Trophoblast cell (in vitro differentiated cells and primary cell): ENCODE results near the gene PSORS1C2.

ENCODE experiments used
- DNase-seq, 2 donors: peaks; one replicate each; pipeline ENCODE4 v3.0.0-alpha.2; 2016
- H2AFZ ChIP-seq: 2 replicates; pipeline ENCODE4 v1.6.1; 2013; ENCODE audit warnings: low read length, moderate library complexity, mild to moderate bottlenecking; ENCODE audit not compliant: insufficient read depth, poor library complexity
- H2AK5ac ChIP-seq: 2 replicates; pipeline ENCODE4 v1.6.1; 2013; ENCODE audit warnings: mild to moderate bottlenecking, low read length
- H2BK120ac ChIP-seq: 2 replicates; pipeline ENCODE4 v1.6.1; 2013; ENCODE audit warnings: low read length, mild to moderate bottlenecking, moderate library complexity; ENCODE audit not compliant: insufficient read depth, poor library complexity
- H2BK12ac ChIP-seq: 2 replicates; pipeline ENCODE4 v1.6.1; 2013; ENCODE audit warnings: mild to moderate bottlenecking, low read length, moderate library complexity
- H2BK5ac ChIP-seq: 2 replicates; pipeline ENCODE4 v1.6.1; 2013; ENCODE audit warnings: low read length, low read depth, moderate library complexity, mild to moderate bottlenecking; ENCODE audit not compliant: poor library complexity
- H3K14ac ChIP-seq: 2 replicates; pipeline ENCODE4 v1.6.1; 2013; ENCODE audit warnings: mild to moderate bottlenecking, low read length
- H3K18ac ChIP-seq: 2 replicates; pipeline ENCODE4 v1.6.1; 2013; ENCODE audit warnings: mild to moderate bottlenecking, low read length
- H3K23ac ChIP-seq: 2 replicates; pipeline ENCODE4 v1.6.1; 2013; ENCODE audit warnings: low read length
- H3K27ac ChIP-seq: 2 replicates; pipeline ENCODE4 v1.5.1; 2013; ENCODE audit warnings: low read depth, mild to moderate bottlenecking, inconsistent platforms, low read length, moderate library complexity
- H3K27me3 ChIP-seq: 2 replicates; pipeline ENCODE4 v1.6.1; 2013; ENCODE audit warnings: inconsistent platforms, mild to moderate bottlenecking, low read length, moderate library complexity; ENCODE audit not compliant: insufficient read depth
- H3K36me3 ChIP-seq, 2 experiments: 1 replicate in 1 of 2; 2 replicates in 1 of 2; pipeline ENCODE4 v1.6.1; 2013; ENCODE audit warnings: low read length in 2 of 2, mild to moderate bottlenecking in 2 of 2, moderate library complexity in 1 of 2; ENCODE audit not compliant: insufficient read depth in 2 of 2, control insufficient read depth in 1 of 2
- H3K4ac ChIP-seq: 2 replicates; pipeline ENCODE4 v1.6.1; 2013; ENCODE audit warnings: low read depth, mild to moderate bottlenecking, low read length, moderate library complexity
- H3K4me1 ChIP-seq, 2 experiments: 1 replicate in 1 of 2; 2 replicates in 1 of 2; pipeline ENCODE4 v1.6.1; 2013; ENCODE audit warnings: low read length in 2 of 2, mild to moderate bottlenecking in 2 of 2, moderate library complexity in 1 of 2; ENCODE audit not compliant: insufficient read depth in 2 of 2, control insufficient read depth in 1 of 2
- H3K4me2 ChIP-seq: 2 replicates; pipeline ENCODE4 v1.6.1; 2013; ENCODE audit warnings: inconsistent platforms, mild to moderate bottlenecking, low read length, moderate library complexity
- H3K4me3 ChIP-seq: 2 replicates; pipeline ENCODE4 v1.5.1; 2013; ENCODE audit warnings: mild to moderate bottlenecking, low read depth, low read length, inconsistent platforms
- H3K79me1 ChIP-seq: one replicate; pipeline ENCODE4 v1.6.1; 2013; ENCODE audit warnings: low read length
- H3K79me2 ChIP-seq: 2 replicates; pipeline ENCODE4 v1.6.1; 2013; ENCODE audit warnings: low read length, mild to moderate bottlenecking; ENCODE audit not compliant: control insufficient read depth, insufficient read depth, poor library complexity
- H3K9ac ChIP-seq: 2 replicates; pipeline ENCODE4 v1.6.1; 2013; ENCODE audit warnings: mild to moderate bottlenecking, low read length
- H3K9me3 ChIP-seq: 2 replicates; pipeline ENCODE4 v1.6.1; 2013; ENCODE audit warnings: low read depth, mild to moderate bottlenecking, control low read depth, inconsistent platforms, low read length; ENCODE audit not compliant: insufficient read depth
- H4K12ac ChIP-seq: 2 replicates; pipeline ENCODE4 v1.6.1; 2013; ENCODE audit warnings: low read depth, mild to moderate bottlenecking, low read length, moderate library complexity
- H4K8ac ChIP-seq: 2 replicates; pipeline ENCODE4 v1.6.1; 2013; ENCODE audit warnings: low read depth, mild to moderate bottlenecking, low read length, moderate library complexity
- H4K91ac ChIP-seq: one replicate; pipeline ENCODE4 v1.6.1; 2013; ENCODE audit warnings: low read depth, mild to moderate bottlenecking, low read length, moderate library complexity
- WGBS: extraction: QIAGEN DNeasy Blood & Tissue Kit; methylation state at CpG from one replicate; pipeline ENCODE4 v1.1.7; 2013; ENCODE audit warnings: missing lambda C conversion rate; ENCODE audit not compliant: insufficient read length, insufficient coverage; ENCODE audit errors: extremely low coverage; 5-methylcytosine and 5-hydroxymethylcytosine counted together

PSORS1C2 gene

DNA sequence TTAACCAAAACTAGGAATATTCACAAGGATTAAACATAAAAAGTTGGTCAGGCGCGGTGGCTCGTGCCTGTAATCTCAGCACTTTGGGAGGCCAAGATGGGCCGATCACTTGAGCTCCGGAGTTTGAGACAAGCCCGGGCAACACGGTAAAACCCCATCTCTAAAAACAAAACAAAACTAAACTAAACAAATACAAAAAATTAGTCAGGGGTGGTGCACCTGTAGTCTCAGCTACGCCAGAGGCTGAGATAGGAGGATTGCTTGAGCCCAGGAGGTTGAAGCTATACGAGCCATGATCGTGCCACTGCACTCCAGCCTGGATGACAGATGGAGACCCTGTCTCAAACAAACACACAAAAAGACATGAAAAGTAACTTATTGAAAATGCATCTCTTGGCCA lies 3.2 kb downstream of the PSORS1C2 start:
- Histone ChIP-seq H2AK5ac (no peak overlapping the region), H3K23ac (no peak overlapping the region), H3K27ac (no peak overlapping the region), H3K9me3 (no peaks in the 10 kb centered on the region), H3K27me3 (no peaks in the 10 kb centered on the region), H3K4ac (no peak overlapping the region), H3K79me2 (no peaks in the 10 kb centered on the region), H3K14ac (no peak overlapping the region), H4K12ac (no peak overlapping the region), H2BK12ac (no peak overlapping the region), H3K79me1 (no peaks in the 10 kb centered on the region), H3K9ac (no peak overlapping the region), H2BK120ac (no peak overlapping the region), H2AFZ (no peak overlapping the region), H3K4me1 (peaks cover 4 to 7% of the 10 kb centered on the region in 2 experiments), H3K36me3 (no peaks in the 10 kb centered on the region), H3K4me3 (no peak overlapping the region), H2BK5ac (no peak overlapping the region), H3K4me2 (no peak overlapping the region), H4K91ac (no peak overlapping the region), H4K8ac (no peak overlapping the region), H3K18ac (no peak overlapping the region)
- WGBS = no CpG with 5 or more reads among the region's 10 CpGs
- no peak for DNase-seq

- no peak overlapping the region for H4K8ac ChIP-seq
These were observed 6.1 kb downstream of the PSORS1C2 start for GRCh38 chr6:31132806-31133205.

DNA sequence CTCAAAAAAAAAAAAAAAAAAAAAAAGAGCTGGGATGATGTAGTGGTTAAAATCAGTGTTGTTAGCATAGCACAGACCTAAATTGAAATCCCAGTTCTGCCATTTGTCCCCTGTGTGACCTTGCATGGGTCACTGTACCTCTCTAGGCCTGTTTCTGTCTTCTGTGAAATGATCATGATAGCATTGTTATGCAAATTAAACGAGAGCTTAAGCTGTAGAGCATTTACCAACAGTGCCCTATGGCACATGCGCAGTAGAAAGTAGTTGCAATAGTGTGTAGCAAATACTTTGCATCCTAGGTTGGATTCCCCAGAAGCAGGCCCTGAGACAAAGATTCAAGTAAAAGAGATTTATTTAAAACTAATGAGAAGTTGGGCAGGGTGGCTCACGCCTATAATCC lies 7.3 kb downstream of the PSORS1C2 start:
- Histone ChIP-seq H3K79me1 (no peaks in the 10 kb centered on the region), H2BK12ac (no peak overlapping the region), H2AK5ac (no peak overlapping the region), H2BK5ac (no peak overlapping the region), H4K12ac (no peak overlapping the region), H3K27ac (no peak overlapping the region), H3K23ac (no peak overlapping the region), H3K27me3 (no peaks in the 10 kb centered on the region), H3K9ac (no peak overlapping the region), H4K91ac (no peak overlapping the region), H3K4me2 (no peak overlapping the region), H2AFZ (no peak overlapping the region), H3K4ac (no peak overlapping the region), H3K9me3 (no peaks in the 10 kb centered on the region), H2BK120ac (no peak overlapping the region), H3K36me3 (no peaks in the 10 kb centered on the region), H3K79me2 (no peaks in the 10 kb centered on the region), H3K4me3 (no peak overlapping the region), H3K14ac (no peak overlapping the region), H3K4me1 (no peaks in the 10 kb centered on the region), H3K18ac (no peak overlapping the region), H4K8ac (no peak overlapping the region)
- no CpG with 5 or more reads among the region's 3 CpGs for WGBS
- no peak for DNase-seq

More at GRCh38 chr6:31132806-31133205, 6.1 kb downstream of the PSORS1C2 start:
- Histone ChIP-seq H3K9me3 (no peaks in the 10 kb centered on the region), H3K4ac (no peak overlapping the region), H4K12ac (no peak overlapping the region), H3K79me1 (no peaks in the 10 kb centered on the region), H3K23ac (no peak overlapping the region), H3K9ac (no peak overlapping the region), H3K14ac (no peak overlapping the region), H3K4me1 (no peaks in the 10 kb centered on the region), H3K79me2 (no peaks in the 10 kb centered on the region), H2BK120ac (no peak overlapping the region), H2BK12ac (no peak overlapping the region), H2AK5ac (no peak overlapping the region), H3K4me3 (no peak overlapping the region), H2BK5ac (no peak overlapping the region), H3K18ac (no peak overlapping the region), H3K36me3 (no peaks in the 10 kb centered on the region), H2AFZ (no peak overlapping the region), H3K27me3 (no peaks in the 10 kb centered on the region), H3K27ac (no peak overlapping the region), H4K91ac (no peak overlapping the region), H3K4me2 (no peak overlapping the region)
- no peak for DNase-seq
- WGBS = no CpG with 5 or more reads among the region's 6 CpGs

DNA sequence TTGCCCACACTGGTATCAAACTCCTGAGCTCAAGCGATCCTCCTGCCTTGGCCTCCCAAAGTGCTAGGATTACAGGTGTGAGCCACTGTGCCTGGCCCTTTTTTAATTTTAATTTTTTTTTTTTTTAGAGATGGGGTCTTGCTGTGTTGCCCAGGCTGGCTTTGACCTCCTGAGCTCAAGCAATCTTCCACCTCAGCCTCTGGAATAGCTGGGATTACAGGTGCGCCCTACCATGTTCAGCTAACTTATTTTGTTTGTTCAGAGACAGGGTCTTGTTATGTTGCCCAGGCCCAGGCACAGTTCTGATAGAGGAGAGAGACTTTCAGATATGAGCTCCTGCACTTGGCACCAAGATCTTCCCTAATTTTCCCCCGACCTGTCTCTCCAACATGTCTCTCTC lies 8.1 kb downstream of the PSORS1C2 start:
- H3K4me2 ChIP-seq = no peak overlapping the region
- H2BK5ac ChIP-seq = no peak overlapping the region
- H3K36me3 ChIP-seq = no peaks in the 10 kb centered on the region
- no peaks in the 10 kb centered on the region for H3K79me1 ChIP-seq
- H3K4me3 ChIP-seq = no peak overlapping the region
- no peaks in the 10 kb centered on the region for H3K79me2 ChIP-seq
- no peak overlapping the region for H3K4ac ChIP-seq
- no peak overlapping the region for H4K12ac ChIP-seq
- H2BK12ac ChIP-seq = no peak overlapping the region
- no peak overlapping the region for H2BK120ac ChIP-seq
- H2AFZ ChIP-seq = no peak overlapping the region
- no peak overlapping the region for H4K8ac ChIP-seq
- no peaks in the 10 kb centered on the region for H3K27me3 ChIP-seq
- no peak overlapping the region for H3K18ac ChIP-seq
- no peak overlapping the region for H3K23ac ChIP-seq
- WGBS = no CpG with 5 or more reads among the region's 3 CpGs
- no peak for DNase-seq
- no peaks in the 10 kb centered on the region for H3K4me1 ChIP-seq
- no peak overlapping the region for H3K9ac ChIP-seq
- no peak overlapping the region for H4K91ac ChIP-seq
- no peaks in the 10 kb centered on the region for H3K9me3 ChIP-seq
- no peak overlapping the region for H3K14ac ChIP-seq
- H3K27ac ChIP-seq = no peak overlapping the region
- H2AK5ac ChIP-seq = no peak overlapping the region
